K562 (cell line): ENCODE data around the gene PABPC1L. TPM values are rescaled to one million over a fixed set of nuclear protein-coding genes. Genes with fewer than 3 reads are reported as not detected.
A peak's percentile ranks its signal among the peaks of the same experiment; 100 is the strongest.

Experiments
- ATAC-seq: fragments of 200-7000 bp; cut with Tn5 transposase; 3 replicates; pipeline ENCODE4 v1.9.1; 2020; ENCODE audit warnings: moderate library complexity
- BruUV-seq: library from RNA; stranded (reverse); fragments of 400-500 nt; replicated peaks from 2 replicates; lab custom pipeline; 2021; lab: Mats Ljungman, UMichigan
- CTCF ChIA-PET: fragments of 300-600 bp; formaldehyde crosslinking; extraction: SDS; loops from one replicate; lab custom pipeline; 2021; ENCODE audit warnings: low intra/inter-chr PET ratio; lab: Yijun Ruan, JAX
- POLR2A ChIA-PET: fragments of 300-600, 350-650 bp; sonication (Branson Sonifier 250); formaldehyde crosslinking; extraction: SDS; loops from one replicate; lab custom pipeline; 2021; ENCODE audit warnings: antibody characterized with exemption, inconsistent platforms; lab: Yijun Ruan, JAX
- DNase-seq, 4 experiments: peaks; one replicate each; pipeline versions ENCODE4 v3.0.0 to v3.0.0-alpha.2; 2011 to 2018; ENCODE audit warnings: low spot score in 3 of 4, mixed read lengths in 3 of 4; ENCODE audit errors: extremely low read depth in 1 of 4
- FAIRE-seq: peaks from 2 replicates; lab custom pipeline; 2011; peaks lifted over from hg19 to GRCh38; lab: Jason Lieb, UNC
- H2AFZ ChIP-seq: 2 replicates; pipeline ENCODE4 v1.6.0; 2011; ENCODE audit warnings: low read depth, low read length, control low read depth, inconsistent platforms
- H3K27ac ChIP-seq: fragments of 200-600 bp; 3 replicates; pipeline ENCODE4 v1.8.0; 2011; ENCODE audit warnings: low read depth, mild to moderate bottlenecking, control low read depth, inconsistent platforms, low read length, moderate library complexity, mixed read lengths; ENCODE audit errors: extremely low read depth
- H3K27me3 ChIP-seq, 2 experiments: fragments of 300-600 bp in 1 of 2; 2 replicates in 1 of 2; 3 replicates in 1 of 2; pipeline versions ENCODE4 v1.6.0 to v1.8.0; 2011; ENCODE audit warnings: inconsistent platforms in 2 of 2, low read length in 2 of 2, mild to moderate bottlenecking in 1 of 2, mixed read lengths in 1 of 2, moderate library complexity in 1 of 2; ENCODE audit not compliant: control insufficient read depth in 2 of 2, insufficient read depth in 2 of 2
- H3K36me3 ChIP-seq: fragments of 300-600 bp; 3 replicates; pipeline ENCODE4 v1.8.0; 2011; ENCODE audit warnings: mild to moderate bottlenecking, low read length, inconsistent platforms; ENCODE audit not compliant: control insufficient read depth, insufficient read depth
- H3K4me1 ChIP-seq, 2 experiments: fragments of 200-600 bp in 1 of 2; replicated peaks in 1 of 2; 2 replicates in 1 of 2; 3 replicates in 1 of 2; pipeline versions ENCODE4 v1.5.1 to v1.8.0; 2011; ENCODE audit warnings: inconsistent platforms in 2 of 2, low read length in 2 of 2, mild to moderate bottlenecking in 1 of 2, mixed read lengths in 1 of 2, moderate library complexity in 1 of 2; ENCODE audit not compliant: control insufficient read depth in 2 of 2, insufficient read depth in 2 of 2
- H3K4me2 ChIP-seq: 2 replicates; pipeline ENCODE4 v1.6.1; 2011; ENCODE audit warnings: low read length, control low read depth, inconsistent platforms, mixed read lengths; ENCODE audit not compliant: insufficient read depth
- H3K4me3 ChIP-seq: fragments of 200-600 bp; sonication (generic), shearing (Covaris generic); 2 replicates; pipeline ENCODE4 v1.5.1; 2016; ENCODE audit warnings: control low read depth, inconsistent platforms
- H3K79me2 ChIP-seq: fragments of 200-600 bp; 3 replicates; pipeline ENCODE4 v1.8.0; 2011; ENCODE audit warnings: low read length, inconsistent platforms; ENCODE audit not compliant: control insufficient read depth, insufficient read depth
- H3K9ac ChIP-seq, 2 experiments: 2 replicates each; pipeline versions ENCODE4 v1.6.0 to v1.6.1; 2011; ENCODE audit warnings: low read depth in 2 of 2, low read length in 2 of 2, control low read depth in 1 of 2, inconsistent platforms in 1 of 2, mild to moderate bottlenecking in 1 of 2, mixed read lengths in 1 of 2; ENCODE audit not compliant: insufficient read depth in 1 of 2
- H3K9me1 ChIP-seq: one replicate; pipeline ENCODE4 v1.6.0; 2011; ENCODE audit warnings: inconsistent platforms, mild to moderate bottlenecking, low read length, moderate library complexity; ENCODE audit not compliant: control insufficient read depth, insufficient read depth
- H3K9me3 ChIP-seq: replicated peaks from 2 replicates; pipeline ENCODE4 v1.5.1; 2011; ENCODE audit warnings: low read depth, low read length, inconsistent platforms; ENCODE audit not compliant: control insufficient read depth, insufficient read depth
- H4K20me1 ChIP-seq: replicated peaks from 2 replicates; pipeline ENCODE4 v1.6.1; 2011; ENCODE audit warnings: low read length, inconsistent platforms, mixed read lengths; ENCODE audit not compliant: control insufficient read depth, insufficient read depth
- ASH1L ChIP-seq: fragments of 450-650 bp; IDR thresholded peaks from 2 replicates; pipeline ENCODE4 v1.6.1; 2018; ENCODE audit warnings: borderline replicate concordance, mild to moderate bottlenecking, low read depth; ENCODE audit not compliant: partially characterized antibody
- CEBPZ ChIP-seq: fragments of 150-350 bp; IDR thresholded peaks from 2 replicates; pipeline ENCODE4 v1.6.1; 2014; ENCODE audit warnings: low read depth, mild to moderate bottlenecking, low read length, borderline replicate concordance
- CHD2 ChIP-seq: IDR thresholded peaks from 2 replicates; pipeline ENCODE4 v1.6.1; 2011; ENCODE audit warnings: low read depth, low read length
- GATAD2B ChIP-seq: fragments of 450-650 bp; IDR thresholded peaks from 2 replicates; pipeline ENCODE4 v1.6.1; 2017; ENCODE audit warnings: mild to moderate bottlenecking, borderline replicate concordance
- GTF2A2 ChIP-seq: IDR thresholded peaks from 2 replicates; pipeline ENCODE4 v1.6.1; 2016; ENCODE audit warnings: mild to moderate bottlenecking, missing genetic modification characterization, missing compliant biosample characterization
- HNRNPLL ChIP-seq: fragments of 200-400 bp; formaldehyde crosslinking; IDR thresholded peaks from 2 replicates; pipeline ENCODE4 v1.6.1; 2017; ENCODE audit warnings: low read length, low read depth, mild to moderate bottlenecking; ENCODE audit not compliant: poor library complexity, severe bottlenecking
- KAT7 ChIP-seq: sonication (generic); formaldehyde crosslinking; IDR thresholded peaks from 2 replicates; pipeline ENCODE4 v1.8.0; 2022; ENCODE audit warnings: missing genetic modification reagents, mild to moderate bottlenecking, borderline replicate concordance
- KLF1 ChIP-seq: fragments of 450-650 bp; IDR thresholded peaks from 2 replicates; pipeline ENCODE4 v1.6.1; 2016; ENCODE audit warnings: missing genetic modification characterization, missing compliant biosample characterization
- MEF2A ChIP-seq: IDR thresholded peaks from 2 replicates; pipeline ENCODE4 v1.6.1; 2011; ENCODE audit warnings: low read depth, mild to moderate bottlenecking, low read length, moderate library complexity; ENCODE audit not compliant: control insufficient read depth
- MXD1 ChIP-seq: fragments of 250-450 bp; sonication (Bioruptor Pico); IDR thresholded peaks from 2 replicates; pipeline ENCODE4 v1.8.0; 2021; ENCODE audit warnings: borderline replicate concordance, mild to moderate bottlenecking, moderate library complexity; ENCODE audit not compliant: poor library complexity, severe bottlenecking
- NR4A1 ChIP-seq, 2 experiments: fragments of 250-450 bp in 1 of 2; fragments of 450-650 bp in 1 of 2; sonication (Bioruptor Pico) in 1 of 2; IDR thresholded peaks; 2 replicates each; pipeline versions ENCODE4 v1.4.0 to v1.6.1; 2016 to 2020; ENCODE audit warnings: mild to moderate bottlenecking in 2 of 2, missing compliant biosample characterization in 1 of 2, missing genetic modification characterization in 1 of 2, moderate library complexity in 1 of 2
- OTX1 ChIP-seq: fragments of 450-650 bp; formaldehyde crosslinking; IDR thresholded peaks from 2 replicates; pipeline ENCODE4 v1.4.0; 2022; ENCODE audit warnings: mild to moderate bottlenecking
- SNRNP70 ChIP-seq: fragments of 200-400 bp; formaldehyde crosslinking; optimal IDR thresholded peaks from 2 replicates; pipeline ENCODE3; 2017; ENCODE audit warnings: low read depth, low read length
- STAG1 ChIP-seq: sonication (generic); formaldehyde crosslinking; IDR thresholded peaks from 2 replicates; pipeline ENCODE4 v1.5.0; 2020; ENCODE audit warnings: missing genetic modification reagents, borderline replicate concordance
- ZNF324 ChIP-seq: fragments of 250-450 bp; sonication (Bioruptor Pico); IDR thresholded peaks from 2 replicates; pipeline ENCODE4 v1.4.0; 2020; ENCODE audit warnings: mild to moderate bottlenecking
- ZNF431 ChIP-seq: sonication (generic); formaldehyde crosslinking; IDR thresholded peaks from 2 replicates; pipeline ENCODE4 v1.8.0; 2022; ENCODE audit warnings: mild to moderate bottlenecking, missing genetic modification reagents
- ZNF696 ChIP-seq: fragments of 250-450 bp; sonication (Bioruptor Pico); conservative IDR thresholded peaks from 2 replicates; pipeline ENCODE4 v1.4.0; 2020; ENCODE audit warnings: mild to moderate bottlenecking, moderate library complexity
- ZSCAN29 ChIP-seq: fragments of 450-650 bp; IDR thresholded peaks from 2 replicates; pipeline ENCODE4 v1.6.1; 2017
- WGBS: fragments of 100-300 bp; shearing (Covaris generic); methylation state at CpG from one replicate; pipeline ENCODE4 v1.1.6; 2016; ENCODE audit warnings: low coverage, mixed read lengths; ENCODE audit not compliant: insufficient coverage; ENCODE audit errors: missing lambda C conversion rate; 5-methylcytosine and 5-hydroxymethylcytosine counted together
- in situ Hi-C: fragments of 300-500 bp; cut with MboI; formaldehyde crosslinking; loops from 4 replicates; pipeline ENCODE4 v1.15.0; 2018; ENCODE audit warnings: inconsistent platforms, mixed read lengths
- intact Hi-C: fragments of 100-400 bp; cut with micrococcal nuclease; formaldehyde crosslinking; loops from 2 replicates; pipeline ENCODE4 v1.14.2; 2022
- polyA plus RNA-seq, 8 experiments: library from polyadenylated mRNA; depleted of rRNA in 4 of 8; stranded (reverse) in 5 of 8; unstranded in 3 of 8; fragments of >200 nt; fragmentation: Nextera tagmentation in 2 of 8; fragmentation: Illumina TruSeq in 1 of 8; extraction: Ambion mirVana in 2 of 8; extraction: Trizol in 1 of 8; gene quantifications; 2 replicates each; pipeline versions ENCODE4 v1.2.1 to v1.2.3, GENCODE V29; 2011 to 2014; ENCODE audit warnings: inconsistent platforms in 1 of 8, missing spikeins in 1 of 8
- total RNA-seq, 7 experiments: library from RNA; depleted of rRNA in 6 of 7; stranded (reverse); fragments of >200 nt in 6 of 7; fragmentation: Illumina TruSeq in 2 of 7; extraction: Trizol in 2 of 7; gene quantifications; 2 replicates each; pipeline versions ENCODE4 v1.2.1 to v1.2.3, GENCODE V29; 2011 to 2021; ENCODE audit warnings: low replicate concordance in 1 of 7

The PABPC1L gene
- total and polyA plus RNA-seq, 9 of the 15 experiments (the other 6 are each of a cell fraction or from before 2014, with no cell fraction given), result 6.0 to 90.3 (median 15.8) TPM

GRCh38 chr20:44960103-44960852 lies 50.4 kb downstream of the PABPC1L start, which contains the start of gene TOMM34:
TOMM34 (minus strand) TSS chr20:44960397; CDS start chr20:44960333, 64 bp downstream.
- Histone ChIP-seq H4K20me1 (no peaks in the 10 kb centered on the region), H3K9ac (peak within 1 kb of the TSS; percentile 69 to 95), H3K27me3 (no peaks in the 10 kb centered on the region), H3K9me3 (no peaks in the 10 kb centered on the region), H3K27ac (peak within 1 kb of the TSS; percentile 81), H3K36me3 (peaks cover 35% of the 10 kb centered on the region), H3K4me3 (peak within 1 kb of the TSS; percentile 64), H3K4me1 (peaks cover 23 to 43% of the 10 kb centered on the region in 2 experiments), H3K9me1 (no peaks in the 10 kb centered on the region), H3K4me2 (peak within 1 kb of the TSS; percentile 82), H2AFZ (peak within 1 kb of the TSS; percentile 93), H3K79me2 (peaks cover 45% of the 10 kb centered on the region)
- peak; percentile 96 for FAIRE-seq
- 1% methylated on average over 13 of the region's 60 CpGs for WGBS
- intact Hi-C loops (loop anchor here (2.0 kb wide), 1 partner anchor 49 kb away; the partner anchor contains the start of gene PABPC1L), in situ Hi-C loops (no loop called here)
- peak; percentile 96 to 98 (median 98) for DNase-seq
- ATAC-seq, result peak; percentile 97
- ChIA-PET POLR2A (interaction anchor here (0.6 to 2.8 kb wide), 13 partner anchors 8 to 232 kb away, joined by 3 to 16 read pairs (median 5); no protein-coding TSS in a partner anchor), CTCF (no interaction called here)
- no TSS peak for BruUV-seq
- TF ChIP-seq SNRNP70, result no peak
- TF ChIP-seq ZNF324 (CRISPR knock-in tag), result no peak
- TF ChIP-seq STAG1 (CRISPR knock-in tag), result no peak
- TF ChIP-seq OTX1, result no peak
- no peak for TF ChIP-seq MXD1 (CRISPR knock-in tag)
- no peak for TF ChIP-seq CEBPZ
- no peak for TF ChIP-seq ZSCAN29
- TF ChIP-seq GTF2A2 (tag), result no peak
- no peak for TF ChIP-seq ASH1L
- TF ChIP-seq CHD2, result no peak; the same call in 1 of the 2 replicates
- TF ChIP-seq HNRNPLL, result peak; percentile 78
- TF ChIP-seq ZNF431 (CRISPR knock-in tag), result 0 out of 2 replicates have a peak, but pooled peaks have one; percentile 58
- TF ChIP-seq GATAD2B, result 0 out of 2 replicates have a peak, but pooled peaks have one; percentile 65
- TF ChIP-seq KAT7 (CRISPR knock-in tag), result no peak
- TF ChIP-seq NR4A1 (CRISPR knock-in tag; IDR thresholded peaks at IDR 0.05), result no peak
- TF ChIP-seq NR4A1 (tag; IDR thresholded peaks at IDR 0.05), result no peak
- no peak for TF ChIP-seq KLF1 (tag)
- no peak for TF ChIP-seq ZNF696 (CRISPR knock-in tag)
- no peak for TF ChIP-seq MEF2A
